LHCN-M2 (cell line): ENCODE data around the gene PIERCE2. TPM values are rescaled to one million over a fixed set of nuclear protein-coding genes. Genes with fewer than 3 reads are reported as not detected.
"Not testable (repeated sequence)": the region's sequence is repeated elsewhere in the genome, so short reads cannot be mapped to it uniquely, and the experiment has no call there.

Source experiments
- DNase-seq: peaks from one replicate; pipeline ENCODE4 v3.0.0-alpha.2; 2012; ENCODE audit warnings: low read depth
- total RNA-seq: library from RNA; depleted of rRNA; stranded (reverse); fragments of >200 nt; gene quantifications from 2 replicates; pipeline ENCODE4 v1.2.3, GENCODE V29; 2014; rRNA removed

Gene PIERCE2
- total RNA-seq, 1 experiment from 2014 or later, result 3.4 TPM

- no peak for DNase-seq
Measured at GRCh38 chr15:55422089-55422488, 13.8 kb downstream of the PIERCE2 start.

GRCh38 chr15:55434989-55435825 is 26.9 kb downstream of the PIERCE2 start:
- DNase-seq, result peak; percentile 54

GRCh38 chr15:55443141-55443540 is 34.8 kb downstream of the PIERCE2 start:
- DNase-seq, result not testable (repeated sequence)

GRCh38 chr15:55445936-55446335 is 37.6 kb downstream of the PIERCE2 start:
- not testable (repeated sequence) for DNase-seq

- DNase-seq, result not testable (repeated sequence)
Measured at GRCh38 chr15:55446379-55447029, 38.2 kb downstream of the PIERCE2 start.

- DNase-seq, result not testable (repeated sequence)
Measured at GRCh38 chr15:55447030-55447394, 38.7 kb downstream of the PIERCE2 start.

GRCh38 chr15:55457401-55458022 is 49.2 kb downstream of the PIERCE2 start:
- no peak for DNase-seq

- DNase-seq, result no peak
Measured at GRCh38 chr15:55461447-55461846, 53.2 kb downstream of the PIERCE2 start.

- DNase-seq, result no peak
Measured at GRCh38 chr15:55468321-55468720, 60.0 kb downstream of the PIERCE2 start.

Other genes starting within 250 kb of the PIERCE2 start
- gene RSL24D1, start 211.6 kb upstream of the PIERCE2 start, total RNA-seq, result 61.0 and 64.8 TPM in 2 replicates
- gene RAB27A, start 118.7 kb upstream of the PIERCE2 start, total RNA-seq, result 4.0 and 5.6 TPM in 2 replicates
- 7.0 and 15.0 TPM in 2 replicates for gene PIGBOS1, start 89.4 kb upstream of the PIERCE2 start, total RNA-seq
- 12.9 and 19.7 TPM in 2 replicates for gene PIGB, start 89.3 kb upstream of the PIERCE2 start, total RNA-seq
- gene CCPG1, start 136 bp upstream of the PIERCE2 start, total RNA-seq, result 43.2 and 43.5 TPM in 2 replicates
- 2.9 and 4.0 TPM in 2 replicates for gene DNAAF4, start 99.7 kb downstream of the PIERCE2 start, total RNA-seq
- gene PYGO1, start 179.8 kb downstream of the PIERCE2 start, total RNA-seq, result 10.5 and 11.7 TPM in 2 replicates